Measurements from ENCODE around the gene FAP. TPM values are rescaled to one million over a fixed set of nuclear protein-coding genes. Genes with fewer than 3 reads are reported as not detected.

FAP gene
- total and polyA plus RNA-seq, 2 of the 4 experiments (the other 2 are of a cell fraction) = 71.0 to 95.0 TPM

GRCh38 chr2:162159446-162159845, 83.8 kb downstream of the FAP start:
- Histone ChIP-seq H2AK5ac (ENCODE audit: low read depth, low read length) (no peak overlapping the region), H3K9me1 (ENCODE audit: insufficient read depth, low read length) (no peaks in the 10 kb centered on the region), H3K36me3 (ENCODE audit: control insufficient read depth, insufficient read depth, low read length) (no peaks in the 10 kb centered on the region), H2AK9ac (replicated peaks; ENCODE audit: low read depth, low read length, poor library complexity) (no peak overlapping the region), H3K27me3 (ENCODE audit: control insufficient read depth, insufficient read depth, low read length) (no peaks in the 10 kb centered on the region), H3K4me1 (ENCODE audit: control insufficient read depth, insufficient read depth, low read length) (no peaks in the 10 kb centered on the region), H4K5ac (ENCODE audit: low read depth, low read length) (no peak overlapping the region), H2BK20ac (ENCODE audit: low read depth, low read length) (no peak overlapping the region), H3K9ac (ENCODE audit: low read depth, low read length) (no peak overlapping the region), H3K4me3 (ENCODE audit: insufficient read depth, low read depth, low read length) (no peak overlapping the region), H3K4ac (ENCODE audit: low read depth, low read length) (no peak overlapping the region), H2BK5ac (ENCODE audit: low read depth, low read length, poor library complexity, severe bottlenecking) (no peak overlapping the region), H3K14ac (replicated peaks; ENCODE audit: low read depth, low read length) (no peak overlapping the region), H3K9me3 (ENCODE audit: control insufficient read depth, insufficient read depth, low read length) (no peaks in the 10 kb centered on the region), H4K91ac (ENCODE audit: insufficient read depth, low read depth, low read length) (no peak overlapping the region), H2BK120ac (ENCODE audit: low read depth, low read length) (no peak overlapping the region), H2AFZ (replicated peaks; ENCODE audit: low read length, poor library complexity) (no peak overlapping the region), H4K8ac (ENCODE audit: low read depth in 2 of 2, low read length in 2 of 2) (no peak overlapping the region), H3K27ac (ENCODE audit: insufficient read depth, low read length) (no peak overlapping the region), H3K18ac (ENCODE audit: low read depth, low read length) (no peak overlapping the region), H3K79me1 (ENCODE audit: low read depth in 1 of 2, low read length in 2 of 2) (no peaks in the 10 kb centered on the region), H4K20me1 (ENCODE audit: insufficient read depth, low read length) (no peaks in the 10 kb centered on the region), H3K23ac (ENCODE audit: low read depth, low read length) (no peak overlapping the region), H3K56ac (ENCODE audit: extremely low read depth, insufficient read depth, low read length) (no peak overlapping the region), H2BK15ac (ENCODE audit: low read depth, low read length) (no peak overlapping the region), H3K4me2 (ENCODE audit: low read depth, low read length) (no peak overlapping the region)
- ATAC-seq (ENCODE audit: low read depth) (no peak), DNase-seq (no peak)
- 79% methylated on average over 2 of the region's 6 CpGs; no CpG with 5 or more reads in 1 of the 2 experiments for WGBS, 2 experiments (ENCODE audit: extremely low coverage in 2 of 2, insufficient read length in 1 of 2)
- TF ChIP-seq USF2 (IDR thresholded peaks at IDR 0.05; ENCODE audit: low read depth, low read length) = no peak
- TF ChIP-seq RAD21 (IDR thresholded peaks at IDR 0.05; ENCODE audit: low read length) = no peak
- TF ChIP-seq MAFK (IDR thresholded peaks at IDR 0.05; ENCODE audit: low read depth, low read length) = no peak
- no peak for TF ChIP-seq NFE2L2 (IDR thresholded peaks at IDR 0.05; ENCODE audit: low read depth, low read length)
- TF ChIP-seq SMC3 (IDR thresholded peaks at IDR 0.05; ENCODE audit: low read depth, low read length) = no peak
- no peak for TF ChIP-seq CHD1 (IDR thresholded peaks at IDR 0.05; ENCODE audit: low read depth, low read length)
- no peak for TF ChIP-seq MXI1 (IDR thresholded peaks at IDR 0.05; ENCODE audit: borderline replicate concordance, low read depth, low read length)
- no peak for TF ChIP-seq ELK1 (IDR thresholded peaks at IDR 0.05; ENCODE audit: borderline replicate concordance, low read depth, low read length)
- TF ChIP-seq BHLHE40 (IDR thresholded peaks at IDR 0.05; ENCODE audit: low read depth, low read length) = no peak
- TF ChIP-seq FOS (IDR thresholded peaks at IDR 0.05; ENCODE audit: low read depth, low read length) = no peak
- TF ChIP-seq CEBPB (IDR thresholded peaks at IDR 0.05; ENCODE audit: low read depth, low read length) = no peak
- no peak for TF ChIP-seq POLR2A (IDR thresholded peaks at IDR 0.05; ENCODE audit: low read depth, low read length)
- no peak for TF ChIP-seq MAZ (IDR thresholded peaks at IDR 0.05; ENCODE audit: borderline replicate concordance, low read depth, low read length)
- no peak for TF ChIP-seq CTCF (conservative IDR thresholded peaks at IDR 0.05; ENCODE audit: low read depth, low read length)
- TF ChIP-seq RFX5 (IDR thresholded peaks at IDR 0.05; ENCODE audit: low read depth, low read length) = no peak
- no peak for TF ChIP-seq RCOR1 (IDR thresholded peaks at IDR 0.05; ENCODE audit: insufficient replicate concordance, low read length)
- CTCF ChIA-PET = interaction anchor here (0.8 kb wide), 1 partner anchor 8 kb away, joined by 3 read pairs; no protein-coding TSS in a partner anchor
- dilution Hi-C loops (cut with HindIII; ENCODE audit: low sequenced_read_pairs, unreplicated experiment) = no loop called here
- in situ Hi-C loops (cut with MboI; ENCODE audit: low sequenced_read_pairs) = no loop called here
- intact Hi-C loops (cut with micrococcal nuclease) = no loop called here
- no TSS peak for BruUV-seq (replicated peaks)
- POLR2A ChIA-PET (ENCODE audit: unreplicated experiment) = no interaction called here

Data from IMR-90 (cell line).